GM19238 (cell line): ENCODE measurements around the gene SLC25A48.
A peak's percentile ranks its signal among the peaks of the same experiment; 100 is the strongest.

ENCODE experiments used
- DNase-seq: peaks from one replicate; pipeline ENCODE4 v3.0.0; 2011; ENCODE audit warnings: low spot score; ENCODE audit not compliant: insufficient read length

The SLC25A48 gene, protein sequence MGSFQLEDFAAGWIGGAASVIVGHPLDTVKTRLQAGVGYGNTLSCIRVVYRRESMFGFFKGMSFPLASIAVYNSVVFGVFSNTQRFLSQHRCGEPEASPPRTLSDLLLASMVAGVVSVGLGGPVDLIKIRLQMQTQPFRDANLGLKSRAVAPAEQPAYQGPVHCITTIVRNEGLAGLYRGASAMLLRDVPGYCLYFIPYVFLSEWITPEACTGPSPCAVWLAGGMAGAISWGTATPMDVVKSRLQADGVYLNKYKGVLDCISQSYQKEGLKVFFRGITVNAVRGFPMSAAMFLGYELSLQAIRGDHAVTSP

DNA sequence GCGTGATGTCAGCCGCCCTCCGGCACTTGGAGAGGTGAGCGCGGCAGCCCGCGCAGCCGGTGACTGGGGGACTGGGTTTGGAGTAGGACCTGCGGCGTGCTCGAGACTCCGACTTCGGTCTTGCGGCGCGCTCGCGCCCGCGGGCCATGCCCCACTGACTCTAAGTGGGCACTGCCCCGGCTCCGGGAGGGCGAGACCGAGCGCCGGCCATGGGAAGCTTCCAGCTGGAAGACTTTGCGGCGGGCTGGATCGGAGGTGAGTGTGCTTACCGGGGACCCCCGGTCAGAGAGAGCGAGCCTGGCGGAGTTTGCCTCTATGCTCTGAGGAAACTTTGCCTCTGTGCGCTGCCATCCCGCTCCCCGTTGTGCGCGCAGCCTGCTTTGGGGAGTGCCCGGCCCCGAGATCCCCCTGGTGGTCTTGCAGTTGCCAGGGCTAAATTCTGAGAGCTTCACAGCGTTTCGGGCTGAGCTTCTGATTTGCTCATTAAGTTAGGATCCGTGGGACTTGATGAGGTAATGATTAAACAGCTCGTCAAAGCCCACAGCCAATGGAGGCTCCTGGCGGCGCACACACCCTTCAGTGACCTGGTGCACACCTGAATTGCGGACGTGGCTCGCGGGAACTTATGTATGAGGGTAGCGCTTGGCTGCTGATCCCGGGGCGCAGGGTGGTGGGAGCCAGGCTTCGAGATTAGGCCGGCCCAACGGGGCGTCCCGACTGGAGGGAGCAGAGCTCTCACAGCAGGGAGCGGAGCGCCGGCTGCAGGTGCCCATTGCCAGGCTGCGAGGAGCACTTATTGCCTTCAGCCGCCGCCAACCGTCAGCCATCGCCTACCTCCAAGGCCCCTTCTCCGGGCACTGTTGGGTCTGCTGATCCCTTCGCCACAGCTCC, at the start of gene SLC25A48:
Gene SLC25A48 (plus strand): TSS at position 25 of the 891 bp plus-strand sequence. CDS start 185 bp downstream, at position 210.
- peak; percentile 58 for DNase-seq

DNA sequence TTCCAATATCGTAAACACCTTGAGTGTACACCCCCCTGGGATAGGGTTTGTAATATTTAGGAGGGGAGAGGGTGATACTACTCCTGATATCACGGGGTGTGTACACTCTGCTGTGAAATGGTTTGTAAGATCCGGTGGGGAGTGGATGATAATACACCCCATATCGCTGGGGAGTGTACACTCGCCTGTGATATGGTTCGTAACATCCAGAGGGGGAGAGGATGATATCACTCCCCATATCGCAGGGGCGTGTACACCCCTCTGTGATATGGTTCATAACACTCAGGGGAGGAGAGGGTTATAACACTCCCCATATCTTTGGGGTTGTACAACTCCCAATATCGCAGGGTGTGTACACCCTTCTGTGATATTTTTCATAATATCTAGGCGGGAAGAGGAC, 33.8 kb upstream of the SLC25A48 start:
- DNase-seq: no peak

DNA sequence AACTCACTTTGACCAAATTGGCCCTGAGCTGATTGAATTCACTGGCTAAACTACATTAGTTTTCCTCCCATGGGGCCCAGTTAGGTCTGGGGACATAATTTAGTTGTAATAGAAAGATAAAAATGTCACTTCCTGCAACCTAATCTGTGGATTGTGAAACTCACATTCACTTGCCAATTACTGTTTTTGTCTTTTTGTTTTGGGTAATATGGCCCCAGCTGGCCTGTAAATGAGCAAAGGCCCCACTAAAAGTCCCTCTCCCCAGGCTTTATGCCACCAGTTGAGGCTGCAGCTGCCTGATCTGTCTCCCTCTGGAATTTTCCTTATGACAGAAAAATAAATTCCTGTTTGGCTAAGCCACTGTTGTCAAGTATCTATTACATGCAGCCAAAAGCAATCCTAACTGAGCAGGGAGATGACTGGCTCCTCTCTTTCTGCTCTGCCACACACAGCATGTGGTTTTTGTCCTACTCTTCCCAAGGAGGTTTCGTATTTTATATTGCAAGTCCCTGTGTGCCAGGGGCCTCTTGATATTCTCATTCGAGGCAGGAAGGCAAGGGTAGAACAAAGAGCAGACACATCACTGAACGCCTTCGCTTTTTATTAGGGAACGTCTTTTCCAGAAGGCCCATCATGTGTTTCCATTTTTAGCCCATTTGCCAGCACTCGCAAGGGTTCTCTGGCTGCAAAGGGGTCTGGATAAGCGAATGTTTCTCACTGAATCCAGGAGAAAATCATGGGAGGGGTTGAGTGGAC, 24.1 kb upstream of the SLC25A48 start:
- no peak for DNase-seq

DNA sequence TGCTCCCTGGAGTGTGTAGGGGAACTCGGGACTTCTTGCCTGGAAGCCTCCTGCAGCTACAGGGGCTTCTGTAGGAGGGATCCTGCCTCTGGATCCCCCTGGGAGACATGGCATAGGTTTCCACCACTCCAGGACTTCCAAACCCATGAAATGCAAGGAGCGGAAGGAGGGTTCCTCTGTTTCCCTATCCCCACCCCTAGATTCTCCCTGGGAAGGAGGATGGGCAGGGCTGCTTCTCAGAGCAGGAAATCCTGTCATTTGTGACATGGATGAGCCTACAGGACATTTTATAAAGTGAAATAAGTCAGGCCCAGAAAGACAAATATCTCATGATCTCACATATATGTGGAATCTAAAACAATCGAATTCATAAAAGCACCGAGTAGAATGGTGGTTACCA, 23.5 kb upstream of the SLC25A48 start:
- DNase-seq: no peak

DNA sequence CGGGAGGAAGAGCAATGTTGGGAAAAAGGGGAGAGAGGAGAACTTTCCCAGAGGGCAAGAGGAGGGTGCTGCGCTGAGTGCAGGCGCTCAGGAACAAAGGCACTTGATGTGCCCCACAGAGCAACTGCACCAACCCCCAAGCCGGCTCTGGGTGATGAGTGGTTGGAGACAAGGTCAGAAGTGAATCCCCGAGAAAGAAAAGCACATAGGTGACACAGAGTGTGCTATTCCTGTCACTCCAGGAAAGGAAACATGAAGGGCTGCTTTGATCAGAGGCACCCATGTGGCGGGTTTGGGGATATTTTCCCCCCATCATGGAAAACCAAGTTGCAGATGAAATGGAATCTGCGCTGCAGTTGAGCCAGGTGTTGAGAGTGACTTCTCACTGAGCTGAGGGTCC, 20.7 kb upstream of the SLC25A48 start:
- no peak for DNase-seq

DNA sequence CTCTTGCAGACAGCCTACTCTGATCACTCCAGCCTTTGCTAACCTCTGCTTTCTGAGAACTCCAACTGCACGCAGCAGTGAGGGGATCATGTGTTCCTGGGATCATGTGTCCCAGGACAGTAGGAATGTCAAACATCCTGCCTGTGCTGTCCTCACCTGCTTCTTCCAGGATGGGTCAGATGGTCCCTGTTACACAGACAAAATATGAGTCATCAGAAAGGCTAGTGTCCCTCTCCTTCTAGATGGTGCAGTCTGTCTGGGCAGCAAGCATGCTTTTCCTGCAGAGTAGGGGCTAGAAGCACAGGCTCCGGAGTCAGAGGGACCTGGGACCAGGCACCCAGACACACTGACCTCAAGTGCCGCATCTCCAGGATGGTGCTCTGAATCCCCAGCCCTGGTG, 20.1 kb upstream of the SLC25A48 start:
- no peak for DNase-seq

DNA sequence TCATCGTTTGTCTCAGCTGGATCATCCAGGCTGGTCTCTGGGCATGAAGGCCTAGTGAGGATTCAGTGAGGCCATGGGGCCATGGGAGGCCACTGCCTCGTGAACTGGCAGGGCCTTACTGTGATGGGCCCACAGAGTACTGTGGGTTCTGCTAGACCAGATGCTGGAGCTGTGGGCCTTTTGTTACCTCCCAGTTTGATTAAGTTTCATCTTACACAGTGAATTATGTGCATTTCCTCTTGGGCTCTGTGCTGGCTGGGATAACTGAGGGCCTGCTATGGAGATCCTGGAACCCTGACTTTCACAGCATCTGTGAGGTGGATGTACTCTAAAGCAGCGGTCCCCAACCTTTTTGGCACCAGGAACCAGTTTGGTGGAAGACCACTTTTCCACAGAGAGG, 19.7 kb upstream of the SLC25A48 start:
- DNase-seq: no peak

DNA sequence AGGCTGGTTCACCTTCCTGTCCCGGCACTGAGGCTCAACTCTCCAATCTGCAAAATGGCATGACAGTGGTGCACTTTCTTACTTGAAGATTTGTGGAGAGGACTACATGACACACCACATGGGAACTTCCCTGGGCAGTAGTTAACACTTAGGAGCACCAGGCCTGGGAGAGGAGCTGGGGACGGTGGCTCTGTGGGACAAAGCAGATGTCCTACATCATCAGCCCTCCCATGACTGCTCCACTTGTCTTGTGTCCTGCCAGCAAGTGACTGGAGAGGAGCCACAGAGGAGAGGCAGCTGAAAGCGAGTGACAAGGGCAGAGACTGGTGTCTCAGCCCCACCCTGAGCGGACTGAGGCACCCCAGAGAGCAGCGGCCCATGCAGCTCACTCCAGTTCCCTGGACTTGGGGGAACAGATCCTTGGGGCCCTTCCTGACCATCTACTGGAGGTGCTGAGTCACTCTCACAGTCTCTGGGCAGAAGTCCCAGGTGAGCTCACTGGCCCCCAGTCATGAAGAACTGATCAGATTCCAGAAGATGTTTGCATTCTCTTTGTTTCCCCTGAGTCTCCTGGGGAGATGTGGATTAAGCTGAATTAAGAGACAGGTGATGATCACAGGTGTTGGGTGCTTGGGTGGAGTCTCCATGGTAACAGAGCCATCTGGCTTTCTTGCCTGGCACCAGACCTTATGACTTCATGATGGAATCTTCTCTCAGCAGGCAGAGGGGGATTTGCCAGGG, 13.2 kb upstream of the SLC25A48 start:
- no peak for DNase-seq

DNA sequence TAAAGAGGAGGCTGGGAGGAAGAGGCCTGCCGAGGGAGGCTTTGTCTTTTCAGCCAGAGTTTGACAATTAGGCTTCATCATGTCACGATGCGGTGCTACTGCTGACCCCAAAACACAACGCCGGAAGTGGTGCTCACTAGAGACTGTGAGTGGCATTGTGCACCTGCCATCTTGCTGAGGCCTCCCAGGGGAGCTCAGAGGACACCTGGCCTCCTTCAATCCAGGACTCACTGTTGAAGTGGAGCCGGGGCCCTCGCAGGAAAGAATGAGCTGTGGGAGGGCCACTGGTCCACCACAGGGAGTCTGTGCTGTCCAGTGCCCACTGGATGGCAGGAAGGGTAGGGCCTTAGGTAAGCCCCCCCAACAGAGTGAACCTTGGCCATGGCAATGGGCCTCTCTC, 12.7 kb upstream of the SLC25A48 start:
- DNase-seq: no peak

DNA sequence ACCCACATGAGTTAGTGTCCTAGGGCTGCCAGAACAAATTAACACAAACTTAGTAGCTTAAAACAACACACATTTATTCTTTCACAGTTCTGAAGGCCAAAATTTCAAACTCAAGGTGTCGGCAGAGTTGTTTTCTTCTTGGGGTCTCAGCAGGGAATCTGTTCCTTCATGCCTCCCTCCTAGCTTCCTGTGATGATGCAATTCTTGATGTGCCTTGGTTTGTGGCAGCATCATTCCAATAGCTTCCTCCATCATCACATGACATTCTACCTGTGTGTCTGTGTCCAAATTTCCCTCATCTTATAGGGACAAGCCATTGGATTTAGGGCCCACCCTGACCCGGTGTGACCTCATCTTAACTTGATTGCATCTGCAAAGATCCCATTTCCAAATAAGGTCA, 12.2 kb upstream of the SLC25A48 start:
- no peak for DNase-seq

DNA sequence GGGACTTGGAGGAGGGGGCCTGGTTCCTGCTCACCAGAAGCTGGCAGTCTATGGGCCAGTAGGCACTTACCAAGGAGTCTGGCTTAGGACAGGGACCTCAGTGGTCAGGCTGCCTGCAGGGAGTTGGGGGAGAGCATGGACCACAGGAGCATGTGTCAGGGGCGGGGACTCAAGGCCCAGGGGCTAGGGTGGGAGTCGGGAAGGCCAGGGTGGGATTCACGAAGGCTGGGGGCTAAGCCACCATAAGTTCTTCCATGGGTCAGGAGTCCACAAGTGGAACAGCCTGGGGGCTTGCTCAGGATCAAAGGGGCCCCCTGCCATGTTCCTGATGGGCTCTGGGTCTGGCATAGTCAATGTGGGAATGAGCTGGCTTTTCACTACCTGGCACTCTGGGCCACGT, 11.5 kb upstream of the SLC25A48 start:
- no peak for DNase-seq

DNA sequence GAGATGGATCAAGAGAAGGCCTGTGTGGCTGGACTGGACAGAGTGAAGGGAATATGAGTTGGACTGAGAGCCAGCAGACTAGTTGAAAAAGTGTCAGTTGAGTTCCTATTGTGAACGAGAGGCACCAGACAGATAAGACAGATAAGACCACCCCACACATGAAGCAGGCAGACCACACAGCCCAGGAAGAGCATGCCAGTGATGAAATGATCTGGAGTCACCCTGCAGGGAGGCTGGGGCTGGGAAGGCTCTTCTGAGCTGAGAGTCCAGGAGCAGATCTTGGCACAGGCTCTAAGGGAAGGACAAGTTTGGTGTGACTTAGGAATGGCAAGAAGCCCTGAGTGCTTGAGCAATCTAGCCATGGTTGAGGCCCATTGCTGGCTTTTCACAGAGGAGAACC, 10.6 kb upstream of the SLC25A48 start:
- DNase-seq: no peak

DNA sequence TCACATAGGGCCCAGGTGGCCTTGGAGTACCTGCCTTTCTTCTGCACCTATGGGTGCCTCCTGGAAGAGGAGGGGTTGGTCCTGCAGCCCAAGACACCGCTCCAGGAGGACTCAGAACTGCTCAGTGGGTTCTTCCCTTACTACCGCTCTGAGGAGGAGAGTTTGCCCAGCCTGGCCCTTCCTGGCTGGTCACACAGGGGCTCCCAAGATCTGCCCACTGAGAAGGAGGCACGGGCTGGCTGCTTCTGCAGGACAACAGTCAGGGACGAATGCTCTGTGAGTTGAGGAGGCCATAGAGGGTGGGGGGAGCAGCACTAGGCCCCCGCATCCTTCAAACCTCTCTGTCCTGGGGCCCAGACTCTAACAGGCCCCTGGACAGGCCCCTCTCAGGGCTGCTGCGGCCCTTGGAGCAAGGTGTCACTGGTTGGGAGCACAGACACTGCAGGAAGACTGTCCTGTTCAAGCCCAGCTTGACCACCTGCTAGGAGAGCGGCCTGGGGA, 9.9 kb upstream of the SLC25A48 start:
- no peak for DNase-seq

DNA sequence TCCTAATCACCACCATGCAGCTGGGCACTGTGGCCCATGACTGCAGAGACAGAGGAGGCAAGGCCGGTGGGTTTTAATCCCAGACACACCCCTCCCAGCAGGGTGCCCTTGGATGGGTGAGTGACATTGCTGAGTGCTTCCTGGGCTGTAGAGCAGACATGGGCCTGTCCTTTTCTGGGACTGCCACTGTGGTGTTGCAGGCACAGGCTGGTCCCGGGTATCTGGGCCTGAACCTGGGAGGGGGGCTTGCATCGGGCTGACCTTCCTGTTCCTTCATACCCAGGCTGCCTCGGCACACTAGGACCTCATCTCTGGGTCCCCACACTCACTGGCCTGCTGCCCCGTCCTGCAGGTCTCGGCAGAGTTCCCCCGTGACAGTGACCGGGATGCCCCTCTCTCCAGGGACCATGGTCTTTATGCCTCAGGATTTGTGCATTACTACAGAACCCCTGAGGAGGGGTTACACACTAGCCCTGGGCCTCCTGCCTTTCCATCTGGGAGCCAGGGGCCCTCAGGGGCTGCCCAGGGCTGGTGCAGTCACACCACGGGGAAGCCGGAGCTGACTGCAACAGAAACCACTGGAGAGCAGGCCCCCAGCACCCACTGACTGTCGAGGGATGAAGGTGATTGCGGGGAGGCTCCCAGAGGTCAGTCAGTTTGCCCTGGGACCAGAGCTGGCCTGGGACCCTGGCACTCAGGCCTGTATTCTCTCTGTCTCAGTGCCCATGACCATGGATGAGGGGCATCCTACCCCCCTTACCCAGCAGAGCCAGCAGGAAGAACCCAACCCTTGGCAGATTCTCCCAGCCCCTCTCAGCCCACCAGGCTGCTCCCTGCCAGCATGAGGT, 8.9 kb upstream of the SLC25A48 start:
- DNase-seq: no peak

DNA sequence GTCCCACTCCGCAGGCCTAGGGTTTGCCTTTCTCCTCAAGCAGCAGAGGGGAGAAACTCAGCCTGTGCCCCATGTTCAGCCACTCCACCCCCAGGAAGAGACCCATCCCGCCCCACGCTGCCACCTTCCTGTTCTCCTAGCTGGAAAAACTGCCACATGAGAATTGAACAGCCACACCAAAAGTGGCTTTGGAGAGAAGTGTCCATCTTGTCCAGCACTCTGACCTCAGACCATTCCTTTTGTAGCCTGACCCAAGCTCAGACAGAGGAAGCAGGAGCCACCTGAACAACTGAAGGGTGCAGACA, 8.3 kb upstream of the SLC25A48 start:
- DNase-seq: no peak

DNA sequence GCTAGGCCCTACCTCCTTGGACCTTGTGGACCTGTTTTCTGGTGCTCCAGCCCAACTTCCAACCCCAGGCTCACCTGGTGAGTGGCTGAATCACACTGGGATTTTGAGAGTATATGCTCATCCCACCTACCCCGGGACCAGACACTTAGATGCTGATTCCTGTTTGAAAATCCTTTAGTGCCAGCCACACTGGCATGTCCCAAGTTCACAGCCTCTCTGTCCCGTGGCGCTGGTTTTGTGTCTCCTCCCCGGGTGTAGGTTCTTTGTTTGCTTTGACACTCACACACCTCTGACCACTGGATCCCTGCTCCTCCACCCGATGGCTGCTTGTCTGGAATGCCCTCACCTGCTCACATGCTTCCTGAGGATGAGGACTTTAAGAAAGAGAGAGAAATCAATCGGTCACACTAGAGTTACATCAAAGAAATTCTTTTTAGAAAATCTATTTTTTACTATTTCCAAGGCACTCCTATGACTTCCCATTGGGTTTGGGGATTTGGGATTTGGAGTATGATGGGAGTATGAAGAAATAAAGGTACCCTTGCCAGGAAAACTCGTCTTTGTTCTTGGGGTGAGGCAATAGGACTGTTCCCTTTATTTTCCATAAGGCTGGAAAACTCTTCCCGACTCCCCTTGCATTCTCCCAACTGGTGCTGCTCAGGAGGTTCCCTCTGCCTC, 7.3 kb upstream of the SLC25A48 start:
- no peak for DNase-seq

DNA sequence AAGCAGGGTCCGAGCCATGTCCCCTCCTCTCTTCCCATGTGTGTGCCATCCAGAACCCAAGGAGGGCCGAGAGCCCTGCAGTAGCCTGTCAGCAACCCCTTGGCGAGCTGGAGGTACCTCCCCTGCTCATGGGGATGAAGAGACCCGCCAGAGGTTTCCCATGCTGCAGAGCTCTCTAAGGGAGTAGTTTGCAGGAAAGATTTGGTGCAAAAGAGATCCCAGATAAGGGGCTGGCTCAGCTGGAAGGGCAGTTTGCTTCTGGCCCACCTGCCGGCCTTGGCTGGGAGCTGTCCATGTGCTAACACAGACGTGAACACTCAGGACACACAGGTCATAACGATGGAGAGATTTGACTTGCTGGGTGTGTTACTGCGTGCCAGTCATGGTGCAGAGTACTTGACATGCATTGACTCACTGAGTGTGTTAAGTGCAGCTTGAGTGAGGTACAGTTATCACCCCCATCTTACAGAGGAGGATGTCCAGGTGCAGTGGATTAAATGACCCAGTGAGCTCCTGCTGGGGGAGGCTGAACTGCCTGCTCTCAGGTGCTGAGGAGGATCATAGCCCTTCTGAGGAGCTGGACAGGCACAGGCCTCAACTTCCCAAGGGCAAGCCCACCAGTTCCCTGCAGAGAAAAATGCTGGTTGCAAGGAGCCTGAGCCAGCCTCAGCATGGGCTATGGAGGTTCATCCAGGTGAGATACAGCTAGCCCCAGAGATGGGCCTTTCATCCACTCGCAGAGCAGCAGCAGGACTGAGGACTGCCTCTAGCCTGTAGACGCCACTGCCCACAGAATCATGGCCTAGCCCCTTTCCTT, 6.3 kb upstream of the SLC25A48 start:
- no peak for DNase-seq

DNA sequence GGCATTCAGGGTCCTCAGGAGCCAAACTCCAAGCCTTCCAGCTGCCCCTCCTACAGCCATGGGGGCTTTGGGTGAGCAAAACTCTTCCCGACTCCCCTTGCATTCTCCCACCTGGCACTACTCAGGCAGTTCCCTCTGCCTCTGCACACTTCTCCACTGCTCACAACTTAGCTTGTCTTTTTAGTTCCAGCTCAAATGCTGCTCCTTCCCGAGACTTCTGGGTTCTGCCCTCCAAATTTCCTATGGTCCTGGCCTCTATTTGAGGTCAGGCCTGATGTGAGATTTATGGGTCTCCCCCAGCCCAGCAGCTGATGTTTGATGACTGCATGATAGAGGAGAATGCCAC, 5.7 kb upstream of the SLC25A48 start:
- no peak for DNase-seq

DNA sequence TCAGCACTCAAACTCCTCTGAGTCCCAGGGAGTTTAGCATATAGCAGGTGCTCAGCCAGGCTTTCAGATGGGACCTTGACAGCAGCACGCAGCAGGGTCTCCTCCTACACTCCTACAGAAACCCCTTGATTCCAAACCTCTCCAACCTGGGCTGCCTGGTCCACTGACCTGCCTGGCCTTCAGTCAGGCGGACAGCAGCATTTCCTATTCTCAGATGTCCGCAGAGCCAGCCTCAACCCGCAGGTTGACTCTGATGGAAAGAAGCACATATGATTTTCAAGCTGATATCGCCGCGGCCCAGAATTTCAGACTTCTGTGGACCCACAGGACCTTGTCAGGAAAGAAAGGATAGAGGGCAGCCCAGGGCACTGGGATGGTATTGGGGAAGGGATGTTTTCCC, 5.3 kb upstream of the SLC25A48 start:
- DNase-seq: no peak
